Measurements from ENCODE around the gene BEST2.
A peak's percentile ranks its signal among the peaks of the same experiment; 100 is the strongest.

- TF ChIP-seq CTCF (IDR thresholded peaks at IDR 0.05): peak in 1 of 4 experiments; percentile 23
- peak in 1 of 2 donors; percentile 42 for TF ChIP-seq POLR2A (IDR thresholded peaks at IDR 0.05)
These were observed 28.8 kb upstream of the BEST2 start for GRCh38 chr19:12722566-12723380.
